HepG2 (cell line): ENCODE results near the gene MXRA8. TPM values are rescaled to one million over a fixed set of nuclear protein-coding genes. Genes with fewer than 3 reads are reported as not detected.

Experiments used
- ATF7 ChIP-seq, 2 experiments: fragments of 450-650 bp in 1 of 2; sonication (generic) in 1 of 2; formaldehyde crosslinking in 1 of 2; IDR thresholded peaks; 2 replicates each; pipeline versions ENCODE4 v1.4.0 to v1.6.1; 2016 to 2020; ENCODE audit warnings: antibody characterized with exemption in 1 of 2, mild to moderate bottlenecking in 1 of 2, missing genetic modification reagents in 1 of 2
- ATRX ChIP-seq: sonication (generic); formaldehyde crosslinking; IDR thresholded peaks from 2 replicates; pipeline ENCODE4 v1.4.0; 2020; ENCODE audit warnings: missing genetic modification reagents, borderline replicate concordance
- CENPT ChIP-seq: sonication (generic); formaldehyde crosslinking; IDR thresholded peaks from 2 replicates; pipeline ENCODE4 v1.8.0; 2022; ENCODE audit warnings: low read depth, mild to moderate bottlenecking, moderate library complexity, missing genetic modification reagents
- E2F2 ChIP-seq: sonication (generic); formaldehyde crosslinking; IDR thresholded peaks from 2 replicates; pipeline ENCODE4 v1.4.0; 2020; ENCODE audit warnings: missing genetic modification reagents, borderline replicate concordance
- FOSL1 ChIP-seq: sonication (generic); formaldehyde crosslinking; IDR thresholded peaks from 2 replicates; pipeline ENCODE4 v1.9.0; 2021; ENCODE audit warnings: missing genetic modification reagents, borderline replicate concordance
- KDM4B ChIP-seq: sonication (generic); formaldehyde crosslinking; IDR thresholded peaks from 2 replicates; pipeline ENCODE4 v1.4.0; 2020; ENCODE audit warnings: missing genetic modification reagents
- KLF13 ChIP-seq: sonication (generic); formaldehyde crosslinking; IDR thresholded peaks from 2 replicates; pipeline ENCODE4 v1.4.0; 2020; ENCODE audit warnings: mild to moderate bottlenecking, missing genetic modification reagents
- LCORL ChIP-seq, 2 experiments: fragments of 450-650 bp in 1 of 2; sonication (generic) in 1 of 2; formaldehyde crosslinking in 1 of 2; IDR thresholded peaks; 2 replicates each; pipeline versions ENCODE4 v1.5.0 to v1.6.1; 2017 to 2020; ENCODE audit warnings: antibody characterized with exemption in 1 of 2, missing genetic modification reagents in 1 of 2
- MIER3 ChIP-seq: IDR thresholded peaks from 2 replicates; pipeline ENCODE4 v1.6.1; 2016; ENCODE audit warnings: missing compliant biosample characterization, borderline replicate concordance
- RBFOX2 ChIP-seq: fragments of 200-400 bp; formaldehyde crosslinking; IDR thresholded peaks from 2 replicates; pipeline ENCODE4 v1.6.1; 2017; ENCODE audit warnings: low read depth, mild to moderate bottlenecking, low read length
- REXO4 ChIP-seq: sonication (generic); formaldehyde crosslinking; IDR thresholded peaks from 2 replicates; pipeline ENCODE4 v1.8.0; 2022; ENCODE audit warnings: missing genetic modification reagents, mild to moderate bottlenecking, borderline replicate concordance
- SIX4 ChIP-seq: sonication (generic); formaldehyde crosslinking; IDR thresholded peaks from 2 replicates; pipeline ENCODE4 v1.4.0; 2020; ENCODE audit warnings: missing genetic modification reagents
- TFAP4 ChIP-seq: sonication (generic); IDR thresholded peaks from 2 replicates; pipeline ENCODE4 v1.6.1; 2016; ENCODE audit warnings: low read depth, borderline replicate concordance
- TGIF2 ChIP-seq: IDR thresholded peaks from 2 replicates; pipeline ENCODE4 v1.6.1; 2016; ENCODE audit warnings: control low read depth, missing compliant biosample characterization
- THAP8 ChIP-seq: sonication (generic); formaldehyde crosslinking; IDR thresholded peaks from 2 replicates; pipeline ENCODE4 v1.5.1; 2020; ENCODE audit warnings: missing genetic modification reagents, mild to moderate bottlenecking, borderline replicate concordance
- ZBTB49 ChIP-seq: sonication (generic); formaldehyde crosslinking; IDR thresholded peaks from 2 replicates; pipeline ENCODE4 v1.4.0; 2020; ENCODE audit warnings: missing genetic modification reagents, borderline replicate concordance
- ZNF431 ChIP-seq: sonication (generic); formaldehyde crosslinking; IDR thresholded peaks from 2 replicates; pipeline ENCODE4 v1.9.0; 2022; ENCODE audit warnings: missing genetic modification reagents, low read depth, mild to moderate bottlenecking, borderline replicate concordance
- ZNF501 ChIP-seq: sonication (generic); formaldehyde crosslinking; IDR thresholded peaks from 2 replicates; pipeline ENCODE4 v1.5.1; 2020; ENCODE audit warnings: mild to moderate bottlenecking, moderate library complexity, missing genetic modification reagents
- ZNF556 ChIP-seq: sonication (generic); formaldehyde crosslinking; IDR thresholded peaks from 2 replicates; pipeline ENCODE4 v1.4.0; 2020; ENCODE audit warnings: mild to moderate bottlenecking, missing genetic modification reagents, borderline replicate concordance
- ZSCAN9 ChIP-seq: IDR thresholded peaks from 2 replicates; pipeline ENCODE4 v1.6.1; 2016; ENCODE audit warnings: borderline replicate concordance
- polyA plus RNA-seq, 8 experiments: library from polyadenylated mRNA; depleted of rRNA in 3 of 8; stranded (reverse) in 7 of 8; unstranded in 1 of 8; fragments of >200 nt; fragmentation: Illumina TruSeq in 4 of 8; extraction: Trizol in 4 of 8; gene quantifications; 2 replicates each; pipeline versions ENCODE4 v1.2.1 to v1.2.3, GENCODE V29; 2011 to 2016; ENCODE audit warnings: low read depth in 4 of 8, missing spikeins in 1 of 8, mixed read lengths in 1 of 8; ENCODE audit not compliant: insufficient read depth in 1 of 8
- total RNA-seq, 5 experiments: library from RNA; depleted of rRNA; stranded (reverse); fragments of >200 nt; fragmentation: Illumina TruSeq; extraction: Trizol; gene quantifications; 2 replicates each; pipeline ENCODE4 v1.2.3, GENCODE V29; 2016; ENCODE audit warnings: low read depth in 1 of 5
- TF ChIP-seq, protein P1 (sequence below): sonication (generic); formaldehyde crosslinking; IDR thresholded peaks from 2 replicates; pipeline ENCODE4 v1.9.0; 2022; ENCODE audit warnings: low read depth, missing genetic modification reagents

Gene MXRA8
- total and polyA plus RNA-seq, 2 of the 13 experiments (the other 11 are each of a cell fraction or from before 2014, with no cell fraction given), result 19.8 to 44.8 TPM

- TF ChIP-seq ZBTB49 (CRISPR knock-in tag) (no peak), KLF13 (CRISPR knock-in tag) (no peak), FOSL1 (CRISPR knock-in tag) (no peak; the same call in 1 of the 2 replicates), LCORL (IDR thresholded peaks at IDR 0.05) (no peak), LCORL (CRISPR knock-in tag; IDR thresholded peaks at IDR 0.05) (peak; percentile 96), REXO4 (no peak), ZNF501 (CRISPR knock-in tag) (peak; percentile 95), THAP8 (CRISPR knock-in tag) (peak; percentile 60; the same call in 1 of the 2 replicates), ZNF556 (CRISPR knock-in tag) (peak; percentile 92), RBFOX2 (peak; percentile 47), ATF7 (IDR thresholded peaks at IDR 0.05) (no peak), ATF7 (CRISPR knock-in tag; IDR thresholded peaks at IDR 0.05) (peak; percentile 62; the same call in 1 of the 2 replicates), SIX4 (CRISPR knock-in tag) (peak; percentile 78), TGIF2 (peak; percentile 99), MIER3 (peak; percentile 99), ATRX (CRISPR knock-in tag) (no peak), ZSCAN9 (peak; percentile 95; the same call in 1 of the 2 replicates), KDM4B (CRISPR knock-in tag) (peak; percentile 92), E2F2 (no peak), ZNF431 (CRISPR knock-in tag) (peak; percentile 98), CENPT (CRISPR knock-in tag) (peak; percentile 55; the same call in 1 of the 2 replicates), TFAP4 (peak; percentile 87; the same call in 1 of the 2 replicates)
- TF ChIP-seq, protein P1, sequence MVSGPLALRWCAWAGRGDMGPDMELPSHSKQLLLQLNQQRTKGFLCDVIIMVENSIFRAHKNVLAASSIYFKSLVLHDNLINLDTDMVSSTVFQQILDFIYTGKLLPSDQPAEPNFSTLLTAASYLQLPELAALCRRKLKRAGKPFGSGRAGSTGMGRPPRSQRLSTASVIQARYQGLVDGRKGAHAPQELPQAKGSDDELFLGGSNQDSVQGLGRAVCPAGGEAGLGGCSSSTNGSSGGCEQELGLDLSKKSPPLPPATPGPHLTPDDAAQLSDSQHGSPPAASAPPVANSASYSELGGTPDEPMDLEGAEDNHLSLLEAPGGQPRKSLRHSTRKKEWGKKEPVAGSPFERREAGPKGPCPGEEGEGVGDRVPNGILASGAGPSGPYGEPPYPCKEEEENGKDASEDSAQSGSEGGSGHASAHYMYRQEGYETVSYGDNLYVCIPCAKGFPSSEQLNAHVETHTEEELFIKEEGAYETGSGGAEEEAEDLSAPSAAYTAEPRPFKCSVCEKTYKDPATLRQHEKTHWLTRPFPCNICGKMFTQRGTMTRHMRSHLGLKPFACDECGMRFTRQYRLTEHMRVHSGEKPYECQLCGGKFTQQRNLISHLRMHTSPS (CRISPR knock-in tag), result peak; percentile 75; the same call in 1 of the 2 replicates
Measured at GRCh38 chr1:1400576-1401456, 42.5 kb upstream of the MXRA8 start (continued).
